HG03060 (cell line): ENCODE measurements around the gene SBNO2.

Source experiments
- ATAC-seq: cut with Tn5 transposase; IDR thresholded peaks from one replicate; pipeline ENCODE4 v1.9.1; 2021; ENCODE audit warnings: low read depth, moderate number of reproducible peaks; ENCODE audit not compliant: unreplicated experiment

The SBNO2 gene

GRCh38 chr19:1156830-1157615, 17.0 kb downstream of the SBNO2 start:
- no peak for ATAC-seq

DNA sequence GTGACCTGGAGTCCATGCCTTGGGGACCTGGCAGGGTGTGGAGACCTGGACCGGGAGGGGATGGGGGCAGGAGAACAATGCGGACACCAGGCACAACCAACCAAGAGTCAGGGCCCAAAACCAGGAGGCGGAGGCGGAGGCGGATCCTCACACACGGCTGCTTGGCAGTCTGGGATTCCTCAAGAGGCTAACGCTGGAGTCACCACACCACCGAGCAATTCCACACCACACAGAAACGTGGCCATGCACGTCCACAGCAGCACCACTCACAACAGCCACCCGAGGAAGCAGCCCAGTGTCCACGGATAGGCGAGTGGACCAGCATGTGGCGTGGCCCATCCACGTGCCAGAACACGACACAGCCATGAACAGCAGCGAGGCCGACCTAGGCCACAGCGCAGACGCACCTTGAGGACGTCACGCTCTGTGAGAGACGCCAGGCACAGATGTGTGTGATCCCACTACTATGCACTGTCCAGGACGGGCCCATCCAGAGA, 17.7 kb downstream of the SBNO2 start:
- ATAC-seq, result no peak

DNA sequence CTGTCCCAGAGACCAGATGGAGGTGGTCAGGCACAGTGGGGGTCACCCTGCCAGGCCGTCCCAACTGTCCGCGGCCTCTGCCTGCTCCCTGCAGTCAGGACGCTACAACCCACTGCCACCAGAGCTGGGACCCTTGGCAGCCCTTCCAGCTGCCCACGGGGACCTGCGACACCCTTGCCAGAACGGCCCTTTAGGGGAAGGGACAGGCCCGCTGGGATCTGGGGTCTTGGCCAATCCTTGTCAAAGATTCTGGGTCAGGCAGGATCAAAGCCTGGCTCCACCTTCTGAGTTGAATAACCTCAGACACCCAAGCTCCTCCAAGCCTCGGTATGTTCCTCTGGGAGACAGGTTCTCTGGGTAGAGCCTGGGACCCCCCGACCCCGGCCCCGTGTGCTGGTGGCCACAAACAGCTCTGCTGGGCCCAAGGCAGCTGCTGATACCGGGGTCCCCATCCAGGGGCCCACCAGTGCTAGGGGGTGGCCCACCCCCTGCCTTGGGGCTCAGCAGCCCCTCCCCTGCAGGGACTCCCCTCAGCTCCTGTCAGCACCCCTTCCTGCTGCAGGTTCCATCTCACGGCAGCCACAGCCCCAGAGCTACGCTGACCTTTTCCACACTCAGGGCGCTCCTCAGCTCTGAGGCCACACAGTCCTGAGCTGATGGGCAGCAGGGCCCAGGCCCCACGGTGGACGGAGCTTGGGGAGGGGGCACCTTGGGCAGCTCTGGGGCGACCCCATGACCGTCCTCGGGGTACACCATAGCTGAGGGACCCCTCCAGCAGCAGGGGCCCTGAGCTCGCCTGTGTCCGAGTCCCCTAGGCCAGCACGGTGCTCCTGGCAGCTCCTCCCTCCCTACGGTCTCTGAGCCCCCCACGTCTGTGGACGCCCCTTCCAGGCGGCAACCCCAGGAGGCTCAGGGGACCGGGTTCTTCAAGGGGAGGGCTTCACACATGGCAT, 18.4 kb downstream of the SBNO2 start:
- no peak for ATAC-seq

- no peak for ATAC-seq
Observed at GRCh38 chr19:1154731-1155351, 19.2 kb downstream of the SBNO2 start.

- ATAC-seq, result no peak
Observed at GRCh38 chr19:1153891-1154730, 20.0 kb downstream of the SBNO2 start.

DNA sequence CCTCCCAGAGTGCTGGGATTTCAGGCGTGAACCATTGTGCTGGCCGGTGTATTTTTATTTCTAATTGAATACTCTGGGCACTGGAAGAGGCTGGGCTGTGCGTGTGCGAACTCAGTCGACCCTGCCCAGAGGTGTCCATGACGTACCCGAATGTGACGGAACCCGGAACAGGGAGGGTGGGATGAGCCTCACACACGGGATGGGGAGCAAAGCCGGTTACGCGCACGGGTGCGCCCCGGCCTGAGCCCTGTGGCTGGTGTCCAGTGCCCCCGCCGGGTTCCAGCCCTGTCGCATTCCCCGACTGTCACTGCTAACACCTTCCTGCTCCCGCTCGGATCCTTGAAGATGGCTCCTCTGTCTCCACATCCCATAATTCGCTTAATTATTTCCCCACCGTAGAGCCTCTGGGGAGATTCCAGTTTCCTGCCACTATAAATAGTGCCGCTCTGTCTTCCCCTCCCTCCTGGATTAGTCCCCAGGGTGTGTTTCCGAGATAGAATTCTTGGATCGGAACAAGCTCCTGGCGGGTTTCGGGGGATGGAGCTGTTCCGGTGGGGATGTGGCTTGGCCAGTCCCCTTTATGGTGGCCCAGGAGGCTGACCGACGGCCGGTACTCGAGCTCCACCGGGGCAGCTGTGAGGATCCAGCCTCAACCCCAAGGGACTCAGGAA, 22.0 kb downstream of the SBNO2 start:
- no peak for ATAC-seq

- ATAC-seq, result no peak
Observed at GRCh38 chr19:1151037-1151724, 22.9 kb downstream of the SBNO2 start.

GRCh38 chr19:1150333-1151036, 23.6 kb downstream of the SBNO2 start:
- ATAC-seq, result no peak

DNA sequence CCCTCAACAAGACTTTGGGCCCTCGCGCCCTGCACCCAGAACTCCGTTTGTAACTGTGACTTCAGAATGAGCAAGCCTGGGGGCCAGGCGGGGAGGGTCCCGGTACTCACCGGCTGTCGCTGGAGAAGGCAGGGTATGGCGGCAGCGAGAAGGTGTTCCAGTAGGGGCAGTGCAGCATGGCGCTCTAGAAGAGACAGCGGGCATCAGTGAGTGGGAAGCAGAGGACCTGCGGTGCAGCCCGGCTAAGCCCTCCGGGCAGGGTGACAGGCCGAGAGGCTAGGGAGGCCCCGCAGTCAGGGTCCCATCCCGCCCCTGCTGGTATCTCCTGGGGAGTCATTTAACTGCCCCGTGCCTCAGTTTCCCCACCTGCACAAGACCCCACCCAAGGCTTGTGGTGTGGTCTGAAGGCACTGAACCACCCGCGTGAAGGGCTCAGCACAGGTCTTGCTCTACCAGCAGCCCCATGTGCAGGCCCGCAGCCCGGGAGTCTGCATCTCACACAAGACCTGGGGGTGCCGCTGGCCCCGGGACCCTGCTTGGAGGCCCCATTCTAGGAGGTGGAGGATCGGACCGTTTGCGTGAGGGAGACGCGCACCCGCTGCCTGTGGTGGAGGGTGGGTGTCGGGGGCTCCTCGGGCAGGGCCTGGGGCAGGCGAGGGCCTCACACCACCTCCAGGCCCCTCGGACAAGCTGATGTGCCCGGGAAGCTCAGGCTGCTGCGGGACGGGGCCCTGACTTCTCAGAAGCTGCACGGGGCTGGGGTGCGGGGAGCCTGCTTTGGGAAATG, 24.6 kb downstream of the SBNO2 start:
- no peak for ATAC-seq

- no peak for ATAC-seq
Observed at GRCh38 chr19:1147934-1148549, 26.0 kb downstream of the SBNO2 start.

GRCh38 chr19:1146858-1147780, 26.9 kb downstream of the SBNO2 start:
- ATAC-seq, result no peak

GRCh38 chr19:1146412-1146699, 27.7 kb downstream of the SBNO2 start:
- no peak for ATAC-seq

DNA sequence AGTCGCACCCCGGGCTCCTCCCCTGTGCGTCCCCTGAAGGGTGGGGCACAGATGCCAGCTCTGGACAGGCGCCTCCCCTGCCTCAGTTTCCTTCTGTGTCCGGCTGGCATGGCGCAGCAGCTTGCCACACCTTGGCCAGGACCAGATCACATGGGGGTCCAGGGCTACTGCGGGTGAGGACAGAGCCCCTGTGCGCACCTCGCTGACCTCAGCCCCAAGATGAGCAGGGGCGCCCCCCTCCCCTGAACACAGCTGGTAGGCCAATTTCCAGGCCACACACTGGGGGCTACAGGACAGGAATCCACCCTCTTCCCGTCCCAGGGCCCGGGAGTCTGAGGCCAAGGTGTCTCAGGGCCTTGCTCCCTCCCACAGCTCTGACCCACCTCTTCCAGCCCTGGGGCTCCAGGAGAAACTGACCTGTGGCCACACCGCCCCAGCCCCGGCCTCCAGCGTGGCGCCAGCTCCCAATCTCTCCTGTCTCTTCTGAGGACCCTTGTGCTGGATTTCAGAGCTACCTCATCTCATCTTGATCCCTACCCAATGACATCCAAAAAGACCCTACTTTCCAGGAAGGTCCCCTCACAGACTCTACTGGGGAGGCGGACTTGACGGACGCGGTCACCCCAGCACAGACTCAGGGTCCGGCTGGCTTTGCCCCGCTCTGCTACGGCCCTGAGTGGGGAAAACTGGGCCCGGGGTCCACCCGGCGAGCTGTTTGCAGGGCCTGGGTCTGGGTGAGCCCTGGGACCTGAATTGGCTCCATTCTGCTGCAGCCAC, 28.2 kb downstream of the SBNO2 start:
- ATAC-seq, result no peak

DNA sequence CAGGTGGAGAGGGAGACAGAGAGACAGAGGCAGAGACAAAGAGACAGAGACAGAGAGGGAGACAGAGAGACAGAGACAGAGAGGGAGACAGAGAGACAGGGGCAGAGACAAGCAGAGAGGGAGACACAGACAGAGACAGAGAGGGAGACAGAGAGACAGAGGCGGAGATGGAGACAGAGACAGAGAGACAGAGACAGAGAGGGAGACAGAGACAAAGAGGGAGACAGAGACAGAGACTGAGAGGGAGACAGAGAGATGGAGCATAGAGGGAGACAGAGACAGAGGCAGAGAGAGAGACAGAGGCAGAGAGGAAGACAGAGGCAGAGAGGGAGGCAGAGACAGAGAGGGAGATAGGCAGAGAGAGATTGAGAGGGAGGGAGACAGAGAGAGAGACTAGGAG, 29.3 kb downstream of the SBNO2 start:
- no peak for ATAC-seq

DNA sequence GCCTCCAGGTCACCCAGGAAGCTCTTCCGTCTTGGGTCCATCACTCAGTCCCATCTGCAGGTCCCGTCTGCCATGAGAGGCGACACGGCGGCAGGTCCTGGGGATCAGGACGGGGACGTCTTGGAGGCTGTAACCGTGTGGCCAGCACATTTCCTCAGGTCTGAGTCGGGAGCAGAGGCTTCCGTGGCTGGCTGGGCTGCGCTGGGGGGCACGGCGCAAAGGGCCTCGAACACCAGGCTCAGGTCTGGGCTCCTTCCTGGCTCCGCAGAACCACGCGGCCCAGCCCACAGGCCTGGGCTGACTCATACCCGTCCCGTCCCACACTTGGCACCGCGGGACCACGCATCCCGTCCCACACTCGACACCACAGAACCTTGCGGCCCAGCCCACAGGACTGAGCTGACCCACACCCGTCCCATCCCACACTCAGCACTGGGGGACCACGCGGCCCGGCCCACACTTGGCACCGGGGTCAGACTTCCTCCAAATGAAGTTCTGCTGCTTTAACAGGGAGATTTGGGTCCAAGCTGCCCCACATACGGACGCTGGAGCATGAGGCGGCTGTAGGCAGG, 30.2 kb downstream of the SBNO2 start:
- no peak for ATAC-seq
